HG03097 (cell line): Measurements from ENCODE around the gene SIRT5.

Experiments
- ATAC-seq: cut with Tn5 transposase; IDR thresholded peaks from one replicate; pipeline ENCODE4 v1.9.1; 2021; ENCODE audit not compliant: unreplicated experiment, low FRiP score

SIRT5 gene

DNA sequence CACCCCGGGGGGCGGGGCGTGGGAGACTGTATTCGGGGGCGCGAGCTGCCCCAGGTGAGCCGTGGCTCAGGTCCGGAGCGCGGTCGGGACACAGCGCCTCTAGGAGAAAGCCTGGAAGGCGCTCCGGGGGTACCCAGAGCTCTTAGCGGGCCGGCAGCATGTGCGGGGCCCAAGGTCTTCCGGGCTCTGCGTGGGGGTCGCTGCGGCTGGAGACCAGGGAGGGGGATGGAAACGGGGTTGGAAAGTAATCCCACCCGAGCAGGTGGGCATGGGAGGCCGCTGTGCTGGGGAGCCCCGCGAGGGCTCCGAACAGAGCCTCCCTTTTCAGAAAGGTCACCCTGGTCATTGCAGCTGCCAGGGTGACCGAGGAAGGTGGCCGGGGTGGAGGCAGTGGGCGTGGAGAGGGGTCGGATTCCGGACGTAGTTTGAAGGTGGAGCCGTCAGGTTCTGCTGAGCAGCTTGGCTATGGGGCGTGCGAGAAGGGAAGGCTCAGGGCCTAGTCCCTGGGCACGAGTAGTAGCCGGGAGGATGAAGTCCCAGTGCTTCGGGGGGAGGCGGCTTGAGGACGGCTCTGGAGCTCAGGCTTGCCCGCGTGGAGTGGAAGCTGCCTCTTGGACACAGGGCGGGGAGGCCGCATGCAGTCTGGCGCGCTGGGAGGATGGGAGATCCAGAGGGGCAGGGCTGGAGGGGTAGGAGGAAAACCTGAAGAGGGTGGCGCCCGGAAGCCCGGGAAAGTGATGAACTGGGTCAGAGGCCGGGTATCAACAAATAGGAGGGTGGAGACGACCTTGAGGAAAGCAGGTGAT lies at the start of gene SIRT5:
Gene SIRT5 (plus strand): TSS at position 31 of the 806 bp plus-strand sequence. CDS start 9,510 bp downstream, outside the sequence.
- peak; percentile 53 for ATAC-seq

DNA sequence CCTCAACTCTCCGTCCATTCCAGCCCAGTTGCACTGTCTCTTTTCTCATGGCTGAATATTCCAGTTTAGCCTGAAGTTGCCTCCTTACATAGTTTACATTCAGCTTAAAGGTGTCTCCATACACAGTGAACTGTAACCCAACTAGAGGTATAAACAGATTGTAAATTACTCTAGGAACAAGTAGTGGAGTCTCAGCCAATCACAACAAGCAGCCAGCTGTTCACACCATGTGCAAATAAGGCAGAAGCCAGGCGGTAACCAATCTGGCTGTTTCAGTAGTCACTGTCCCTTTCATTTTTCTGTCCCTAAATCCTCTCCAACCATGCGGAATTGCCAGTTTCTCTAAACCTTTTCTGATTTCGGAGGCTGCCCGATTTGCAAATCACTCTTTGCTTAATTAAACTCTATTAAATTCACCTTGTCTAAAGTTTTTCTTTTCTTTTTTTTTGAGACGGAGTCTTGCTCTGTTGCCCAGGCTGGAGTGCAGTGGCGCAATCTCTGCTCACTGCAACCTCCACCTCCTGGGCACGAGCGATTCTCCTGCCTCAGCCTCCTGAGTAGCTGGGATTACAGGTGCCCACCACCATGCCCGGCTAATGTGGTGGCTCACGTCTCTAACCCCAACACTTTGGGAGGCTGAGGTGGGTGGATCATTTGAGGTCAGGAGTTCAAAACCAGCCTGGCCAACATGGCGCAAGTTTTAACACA lies 49.4 kb upstream of the SIRT5 start:
- no peak for ATAC-seq

- no peak for ATAC-seq
These were observed 48.1 kb upstream of the SIRT5 start for GRCh38 chr6:13526357-13526726.

GRCh38 chr6:13526727-13527670 lies 47.4 kb upstream of the SIRT5 start:
- ATAC-seq: peak; percentile 74

- no peak for ATAC-seq
These were observed 46.7 kb upstream of the SIRT5 start for GRCh38 chr6:13527671-13528056.

GRCh38 chr6:13528232-13528631 lies 46.2 kb upstream of the SIRT5 start:
- no peak for ATAC-seq

- ATAC-seq: no peak
These were observed 45.5 kb upstream of the SIRT5 start for GRCh38 chr6:13528777-13529343.

DNA sequence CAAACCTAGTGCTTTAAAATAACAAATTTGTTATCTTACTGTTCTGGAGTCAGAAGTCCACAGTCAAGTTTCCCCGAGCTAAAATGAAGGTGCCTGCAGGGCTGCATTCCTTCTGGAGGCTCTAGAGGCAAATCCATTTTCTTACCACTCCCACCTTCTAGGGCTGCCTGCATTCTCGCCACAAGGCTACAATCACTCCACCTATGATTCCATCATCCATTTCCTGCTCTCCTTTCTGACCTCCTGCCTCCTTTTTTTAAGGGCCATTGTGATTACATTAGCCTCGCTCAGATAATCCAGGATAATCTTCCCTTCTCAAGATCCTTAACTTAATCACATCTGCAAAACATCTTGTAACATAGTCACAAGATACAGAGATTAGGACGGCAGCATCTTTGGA lies 42.4 kb upstream of the SIRT5 start:
- ATAC-seq: no peak

- no peak for ATAC-seq
These were observed 39.9 kb upstream of the SIRT5 start for GRCh38 chr6:13534536-13534935.

GRCh38 chr6:13535306-13535705 lies 39.1 kb upstream of the SIRT5 start:
- no peak for ATAC-seq

- ATAC-seq: no peak
These were observed 37.4 kb upstream of the SIRT5 start for GRCh38 chr6:13536796-13537526.

GRCh38 chr6:13537527-13537897 lies 36.9 kb upstream of the SIRT5 start:
- no peak for ATAC-seq

- no peak for ATAC-seq
These were observed 36.3 kb upstream of the SIRT5 start for GRCh38 chr6:13538084-13538483.

GRCh38 chr6:13538600-13538999 lies 35.8 kb upstream of the SIRT5 start:
- no peak for ATAC-seq

DNA sequence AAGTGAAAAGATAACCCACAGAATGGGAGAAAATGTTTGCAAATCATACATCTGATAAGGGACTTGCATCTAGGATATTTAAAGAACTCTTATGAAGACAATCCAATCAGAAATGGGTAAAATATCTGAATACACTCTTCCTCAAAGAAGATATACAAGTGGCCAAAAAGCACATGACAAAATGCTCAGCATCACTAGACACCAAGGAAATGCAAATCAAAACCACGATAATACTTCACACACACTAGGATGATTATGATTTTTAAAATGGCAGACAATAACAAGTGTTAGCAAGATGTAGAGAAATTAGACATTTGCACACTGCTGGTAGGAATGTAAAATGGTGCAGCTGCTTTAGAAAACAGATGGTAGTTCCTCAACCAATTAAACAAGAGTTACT lies 34.8 kb upstream of the SIRT5 start:
- ATAC-seq: no peak

DNA sequence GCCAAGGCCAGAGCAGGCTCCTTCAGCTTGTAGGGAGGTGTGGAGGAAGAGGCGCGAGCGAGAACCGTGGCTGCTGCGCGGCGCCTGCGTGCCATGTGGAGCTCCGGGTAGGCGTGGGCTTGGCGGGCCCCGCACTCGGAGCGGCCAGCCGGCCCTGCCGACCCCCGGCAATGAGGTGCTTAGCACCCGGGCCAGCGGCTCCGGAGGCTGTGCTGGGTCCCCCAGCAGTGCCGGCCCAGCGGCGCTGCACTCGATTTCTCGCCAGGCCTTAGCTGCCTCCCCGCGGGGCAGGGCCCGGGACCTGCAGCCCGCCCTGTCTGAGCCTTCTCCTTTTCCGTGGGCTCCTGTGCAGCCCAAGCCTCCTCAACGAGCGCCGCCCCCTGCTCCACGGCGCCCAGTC lies 32.9 kb upstream of the SIRT5 start:
- ATAC-seq: no peak

- ATAC-seq: no peak
These were observed 29.8 kb upstream of the SIRT5 start for GRCh38 chr6:13544454-13545186.

DNA sequence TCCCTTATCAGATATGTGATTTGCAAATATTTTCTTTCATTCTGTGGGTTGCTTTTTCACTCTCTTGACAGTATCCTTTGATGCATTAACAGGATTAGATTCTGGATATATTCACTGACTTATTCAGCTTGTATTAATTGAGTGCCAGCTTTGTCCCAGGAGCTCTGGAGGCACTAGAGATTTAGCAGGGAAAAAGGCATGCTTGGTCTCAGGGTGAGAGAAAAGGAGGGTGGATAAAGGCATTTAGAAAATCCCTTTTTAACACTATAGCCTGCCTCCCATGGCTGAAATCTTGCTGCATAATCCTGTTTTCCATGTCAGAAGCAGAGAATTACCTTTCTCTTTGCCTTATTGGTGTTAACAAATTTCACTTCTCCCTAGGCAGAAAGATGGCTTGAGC lies 28.5 kb upstream of the SIRT5 start:
- no peak for ATAC-seq

- no peak for ATAC-seq
These were observed 25.7 kb upstream of the SIRT5 start for GRCh38 chr6:13548500-13549210.
